ENCODE measurements around the gene RPS18.
A peak's percentile ranks its signal among the peaks of the same experiment; 100 is the strongest.

RPS18 gene

DNA sequence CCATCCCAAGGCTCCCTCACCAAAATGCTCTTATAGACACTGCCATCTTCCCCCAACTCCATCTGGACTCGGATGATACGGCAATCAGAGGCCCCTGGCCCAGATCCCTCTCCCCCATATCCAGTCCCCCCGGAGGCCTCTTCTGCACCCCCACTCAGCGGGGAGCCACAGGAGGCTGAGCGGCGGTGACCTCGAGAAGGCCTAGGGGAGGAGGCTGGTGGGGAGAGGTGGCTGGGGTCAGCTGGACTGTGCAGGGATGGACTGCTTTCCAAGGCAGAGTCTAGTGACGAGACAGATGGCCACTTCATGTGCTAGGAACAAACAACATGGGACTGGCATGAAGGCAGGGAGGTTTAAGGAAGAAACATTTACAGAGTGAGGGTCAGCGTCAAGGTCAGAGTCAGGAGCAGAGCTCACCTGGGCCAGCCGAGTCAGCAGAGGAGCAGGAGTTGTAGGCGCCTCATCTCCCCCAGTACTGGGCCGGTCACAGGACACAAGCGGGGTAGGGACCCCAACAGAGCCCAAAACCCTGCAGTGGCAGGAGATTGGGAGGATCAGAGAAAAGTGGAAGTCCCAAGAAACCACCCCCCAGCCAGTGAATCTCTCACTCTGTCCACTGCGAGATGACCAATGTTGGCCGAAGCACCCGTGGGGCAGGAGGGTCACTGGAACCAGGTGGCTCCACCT is 21.3 kb downstream of the RPS18 start:
- no peak for DNase-seq

DNA sequence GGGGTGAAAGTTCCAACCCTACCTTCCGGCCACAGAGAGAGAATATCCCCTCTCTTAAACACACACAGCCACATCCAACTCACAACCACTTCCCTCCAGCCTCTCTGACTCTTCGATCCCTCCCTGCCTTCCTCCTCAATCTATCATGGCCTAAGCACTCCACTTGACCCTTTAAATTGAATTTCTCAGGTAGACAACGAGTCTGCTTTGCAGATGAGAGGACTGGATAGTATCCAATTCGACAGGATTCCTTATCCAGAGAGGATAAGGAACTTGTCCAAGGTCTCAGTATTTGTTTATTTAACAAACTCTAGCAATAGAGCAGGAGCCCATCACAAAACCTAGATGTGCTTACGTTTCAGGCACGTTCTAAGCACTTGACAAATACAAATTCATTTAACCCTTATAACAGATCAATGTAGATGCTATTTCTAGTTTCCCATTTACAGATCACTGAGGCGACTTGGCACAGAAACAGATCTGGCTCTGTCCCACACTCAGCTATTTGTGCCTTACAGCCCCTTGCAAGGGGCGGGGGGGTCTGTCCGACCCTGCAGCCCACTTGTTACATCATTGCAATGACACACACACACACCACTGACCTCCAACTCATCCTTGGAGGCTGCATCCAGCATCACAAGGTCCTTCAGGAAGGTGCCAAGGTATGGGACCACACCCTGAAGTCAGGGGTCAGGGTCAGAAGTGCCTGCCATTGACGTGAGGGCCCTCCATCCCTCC is 22.4 kb downstream of the RPS18 start:
- DNase-seq: no peak

DNA sequence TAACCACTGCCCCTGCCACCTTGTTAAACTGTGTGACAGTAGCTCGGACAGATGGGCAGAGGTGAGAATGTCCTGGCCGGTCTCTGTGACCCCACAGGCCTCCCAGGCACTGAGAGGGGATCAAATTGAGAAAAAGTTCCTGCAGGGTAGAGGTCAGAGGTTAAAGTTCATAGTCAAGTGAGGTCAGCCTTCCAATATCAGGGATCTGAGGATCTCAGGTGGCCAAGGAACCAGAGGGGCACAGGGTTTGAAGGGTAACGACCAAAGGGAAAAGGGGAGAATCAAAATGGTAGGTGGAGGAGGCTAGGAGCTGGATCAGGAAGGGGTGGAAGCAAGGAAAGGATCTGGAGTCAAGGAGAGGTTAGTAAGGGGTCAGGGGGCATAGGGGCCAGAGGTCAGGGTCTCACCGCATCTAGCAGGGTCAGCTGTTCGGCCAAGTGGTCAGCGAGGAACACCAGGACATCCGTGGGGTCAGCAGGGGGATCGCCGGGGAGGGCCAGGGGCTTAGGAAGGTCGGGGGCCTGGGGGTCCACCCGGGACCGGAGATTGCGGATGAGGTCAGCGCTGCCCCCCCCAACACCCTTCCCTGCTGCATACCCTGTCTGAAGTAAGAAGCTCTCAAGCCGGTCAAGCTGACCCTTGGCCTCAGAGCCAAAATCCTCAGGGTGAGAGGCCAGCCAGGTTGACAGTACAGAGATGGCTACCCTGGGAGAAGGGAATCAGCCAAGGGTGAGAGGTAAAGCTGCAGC is 23.9 kb downstream of the RPS18 start:
- DNase-seq: no peak

DNA sequence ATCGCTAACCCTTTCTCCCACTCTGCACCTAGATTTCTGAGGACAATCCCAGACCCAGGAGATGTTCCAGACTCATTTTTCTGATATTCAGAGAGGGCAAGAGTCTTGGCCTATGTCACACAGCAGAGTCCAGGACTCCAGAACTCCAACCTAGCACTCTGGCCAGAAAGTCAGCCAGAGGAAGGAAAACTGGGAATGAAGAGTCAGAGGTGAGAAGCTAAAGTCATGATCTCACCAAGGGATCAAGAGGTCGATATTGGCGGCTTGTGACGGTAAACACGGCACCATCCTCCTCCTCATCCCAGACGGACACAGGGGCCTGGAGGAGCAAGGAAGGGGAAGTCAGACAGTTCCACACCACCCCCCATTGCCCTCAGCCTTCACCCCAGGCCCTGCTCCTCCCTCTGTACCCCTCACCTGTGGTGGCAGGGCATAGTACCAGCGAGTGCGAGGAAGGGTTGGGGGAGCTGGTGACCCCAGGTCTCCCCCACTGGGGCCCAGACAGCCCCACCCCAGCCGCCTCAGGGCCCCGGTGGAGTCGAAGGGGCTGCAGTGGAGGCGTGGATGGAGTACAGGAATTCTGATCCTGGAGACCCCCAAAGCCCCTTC is 25.0 kb downstream of the RPS18 start:
- DNase-seq: no peak

DNA sequence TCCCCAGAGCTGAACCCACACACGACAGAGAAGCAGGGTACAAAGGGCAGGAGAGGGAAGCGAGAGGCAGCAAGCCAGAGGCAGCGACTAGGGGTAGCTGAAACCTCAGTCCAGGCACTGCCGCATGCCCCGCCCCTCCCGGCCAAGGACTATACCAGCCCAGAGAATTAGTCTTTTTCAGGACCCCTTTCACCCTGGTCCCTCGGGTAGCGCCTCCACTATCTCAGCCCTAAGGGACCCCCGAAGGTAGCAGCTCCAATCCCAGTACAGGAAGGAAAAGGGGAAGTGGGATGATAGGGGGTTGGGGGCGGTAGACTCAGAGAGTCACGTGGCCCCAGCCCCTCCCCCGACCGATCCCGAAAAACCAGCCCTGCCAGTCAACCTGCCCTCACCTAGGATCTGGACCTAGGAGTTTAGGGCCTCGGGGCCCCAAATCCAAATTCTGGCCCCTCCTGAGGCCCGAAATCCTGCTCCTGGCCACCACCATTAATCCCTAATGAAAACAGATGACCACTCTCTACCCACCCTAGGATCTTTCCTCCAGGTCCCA is 25.6 kb downstream of the RPS18 start:
- no peak for DNase-seq

DNA sequence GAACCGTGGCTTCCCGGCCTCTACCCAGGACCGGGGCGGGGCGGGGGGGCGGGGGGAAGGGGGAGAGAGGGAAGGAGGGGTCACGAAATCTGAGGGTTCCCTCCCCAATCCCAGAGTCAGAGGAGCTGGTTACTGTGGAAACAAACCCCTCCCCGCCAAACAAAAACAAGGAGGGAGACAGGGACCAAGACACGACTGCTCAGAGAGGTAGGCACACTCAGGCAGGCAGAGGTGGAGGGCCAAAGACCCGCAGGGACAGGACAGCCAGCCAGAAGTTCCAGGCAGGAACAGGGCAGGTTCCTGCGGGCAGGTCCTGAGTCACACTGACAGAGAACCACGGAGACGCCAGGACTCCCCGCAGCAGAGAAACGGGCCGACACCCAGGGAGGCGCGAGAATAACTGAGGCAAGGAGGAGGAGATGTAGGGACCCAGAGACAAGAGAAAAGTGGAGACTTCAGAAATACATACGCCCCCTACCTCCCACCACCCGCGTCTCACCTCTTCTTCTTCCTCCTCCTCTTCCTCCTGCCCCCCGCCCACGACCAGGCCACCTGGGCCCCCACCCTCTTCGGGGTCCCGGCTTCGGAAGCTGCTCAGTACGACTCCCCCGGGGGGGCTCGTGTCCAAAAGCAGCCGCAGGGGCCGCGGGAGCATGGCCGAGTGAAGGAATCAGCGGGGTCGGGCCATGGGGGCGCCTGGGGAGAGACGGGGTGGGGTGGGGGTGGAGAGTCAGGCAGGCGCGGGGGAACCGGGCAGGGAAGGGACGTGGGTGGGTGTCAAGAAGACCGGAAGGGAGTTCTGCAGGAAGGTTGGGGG is 26.3 kb downstream of the RPS18 start:
- peak; percentile 48 to 74 (median 68) for DNase-seq

DNA sequence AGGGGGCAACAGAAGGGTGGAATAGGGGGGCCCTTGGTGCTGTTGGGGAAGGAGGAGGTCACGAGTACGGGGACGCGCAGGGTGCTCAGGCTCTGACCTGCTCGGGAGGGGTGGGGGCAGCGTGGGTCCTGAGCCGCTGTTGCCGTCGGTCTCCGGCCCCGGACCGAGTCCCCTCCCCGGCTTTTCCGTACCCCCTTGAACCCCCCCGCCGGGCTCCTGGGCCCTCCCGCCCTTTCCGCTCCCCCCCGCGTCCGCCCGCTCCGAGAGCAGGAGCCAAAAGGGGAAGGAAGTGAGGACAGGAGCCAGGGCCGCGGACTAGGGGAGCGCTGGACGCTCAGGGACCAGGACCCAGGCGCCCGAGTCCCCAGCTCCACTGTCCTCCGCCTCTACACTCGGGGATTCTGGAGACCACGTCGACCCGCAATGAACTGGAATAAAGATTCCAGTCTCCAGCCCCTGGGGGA is 26.9 kb downstream of the RPS18 start, which contains the start of gene RGL2:
RGL2 (minus strand) TSS at position 170 of the 464 bp plus-strand sequence. CDS start 332 bp downstream, outside the sequence.
- peak in 3 of 6 experiments; percentile 38 to 76 (median 64) for DNase-seq

DNA sequence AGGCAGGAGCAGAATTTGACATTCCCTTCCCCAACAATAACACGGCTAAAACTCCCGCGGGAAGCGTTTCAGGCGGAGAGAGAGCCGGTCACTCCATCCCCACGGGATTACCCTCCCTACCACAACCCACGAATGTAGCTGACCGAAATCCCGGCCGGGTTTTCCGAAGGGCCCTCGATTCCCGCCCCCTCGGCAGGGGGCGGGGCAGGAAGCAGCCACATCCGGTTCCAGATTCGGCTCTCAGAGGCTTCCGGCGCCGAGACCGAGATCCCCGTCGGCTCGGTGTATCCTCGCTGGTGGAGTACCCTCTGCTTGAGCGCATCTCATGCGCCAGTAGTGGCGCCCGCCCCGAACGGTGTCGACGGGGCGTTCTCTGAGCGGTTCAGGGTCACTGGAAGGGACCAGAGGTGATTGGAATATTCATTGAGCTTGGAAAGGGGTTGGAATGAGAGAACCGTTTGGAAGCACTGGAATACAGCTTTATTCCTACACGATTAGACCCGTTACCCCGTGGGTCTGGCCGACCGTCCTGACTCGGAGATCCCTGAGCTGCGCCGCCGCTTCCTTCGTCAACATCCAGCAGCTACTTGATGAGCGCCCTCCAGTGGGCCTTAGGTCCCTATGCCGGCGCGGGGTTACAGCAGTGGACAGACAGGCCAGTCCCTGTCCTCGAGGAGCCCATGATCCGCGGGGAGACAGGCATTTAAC is 27.5 kb downstream of the RPS18 start:
- DNase-seq: peak; percentile 88 to 93 (median 91)

GRCh38 chr6:33301877-33302276 is 30.0 kb downstream of the RPS18 start:
- DNase-seq: no peak

DNA sequence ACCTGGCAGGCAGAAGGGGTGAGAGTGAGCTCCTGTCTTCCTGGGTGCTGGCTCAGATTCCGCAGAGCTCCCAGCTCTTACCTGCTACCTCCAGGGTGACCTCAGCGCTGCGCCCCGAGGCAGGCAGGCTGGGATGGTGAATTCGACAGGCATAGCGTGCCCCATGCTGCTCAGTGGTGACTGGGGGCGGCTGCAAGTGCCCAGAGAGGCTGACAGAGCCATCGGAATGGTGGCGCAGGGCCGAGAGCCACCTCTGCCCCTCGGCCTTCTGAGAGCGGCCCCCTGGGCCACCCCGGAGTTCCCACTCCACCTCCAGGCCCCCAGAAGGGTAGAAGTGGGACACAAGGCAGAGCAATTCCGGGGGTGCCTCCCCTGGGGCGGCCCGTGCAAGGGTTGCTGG is 32.3 kb downstream of the RPS18 start:
- DNase-seq: no peak

- no peak for DNase-seq
Measured at GRCh38 chr6:33305052-33305451, 33.2 kb downstream of the RPS18 start.

GRCh38 chr6:33306356-33306755 is 34.5 kb downstream of the RPS18 start:
- no peak for DNase-seq

DNA sequence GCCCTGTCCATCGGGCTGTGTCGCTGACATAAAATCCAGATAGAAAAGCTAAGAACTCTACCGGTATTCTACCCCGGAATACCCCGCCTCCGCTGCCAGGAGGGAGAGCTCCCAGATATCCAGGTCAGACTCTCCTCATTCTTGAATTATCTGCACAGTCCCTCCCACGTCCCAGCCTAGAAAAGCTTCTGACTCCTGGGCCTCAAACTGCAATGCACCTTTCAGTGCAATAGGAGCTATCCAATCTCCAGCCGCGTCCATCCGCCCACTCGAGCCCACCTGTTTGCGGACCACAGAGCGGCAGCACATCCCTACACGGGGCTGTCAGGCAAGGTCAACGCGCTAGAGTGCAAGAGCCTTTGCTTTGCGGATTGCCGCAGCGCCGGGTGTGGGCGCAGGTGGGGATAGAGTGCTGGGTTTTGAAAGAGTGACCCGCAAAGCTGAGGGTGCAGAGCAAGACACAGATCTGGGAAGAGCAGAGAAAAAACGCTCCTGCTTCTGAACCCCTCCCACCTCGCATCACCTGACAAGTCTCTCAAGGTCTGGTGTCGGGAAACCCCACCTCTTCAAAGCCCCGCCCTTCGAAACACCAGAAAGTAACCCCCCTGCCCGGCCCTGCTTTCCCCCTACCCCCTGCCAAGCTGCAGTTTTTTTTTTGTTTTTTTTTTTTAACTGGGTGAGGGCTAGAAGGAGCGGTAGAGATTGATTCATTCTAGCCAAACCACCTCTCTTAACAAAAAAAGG is 40.7 kb downstream of the RPS18 start:
- peak; percentile 73 to 88 (median 81) for DNase-seq

DNA sequence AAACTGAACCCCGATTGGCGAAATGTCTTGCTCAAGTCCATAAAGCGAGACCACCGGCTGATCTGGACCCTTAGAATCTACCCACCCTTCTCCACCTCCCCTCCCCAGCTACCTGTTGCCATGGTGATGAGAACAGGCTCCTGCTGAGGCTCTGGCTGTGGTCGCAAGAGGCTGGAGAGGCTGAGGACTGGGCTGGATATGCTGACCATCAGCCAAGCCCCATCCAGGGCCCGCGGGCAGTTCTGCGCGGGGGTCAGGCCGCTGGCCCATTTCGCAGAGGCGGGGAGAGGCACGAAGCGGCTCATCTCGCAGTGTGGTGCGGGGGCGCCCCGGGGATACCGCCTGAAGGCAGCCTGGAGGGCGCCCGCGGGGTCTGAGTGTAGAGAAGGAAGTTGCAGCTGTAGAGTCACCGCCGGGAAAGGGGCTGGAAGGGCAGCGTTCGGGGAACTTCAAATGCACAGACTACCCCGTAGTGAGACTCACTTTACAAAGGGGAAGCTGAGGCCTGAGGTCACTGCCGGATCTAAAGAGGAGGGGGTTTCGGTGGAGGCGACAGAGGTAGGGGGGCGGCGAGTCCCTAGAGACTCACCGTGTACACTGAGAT is 41.3 kb downstream of the RPS18 start:
- DNase-seq: peak in 5 of 6 experiments; percentile 26 to 54 (median 42)

- DNase-seq: peak; percentile 76 to 87 (median 78)
Measured at GRCh38 chr6:33313709-33314514, 42.0 kb downstream of the RPS18 start, which contains the start of gene TAPBP. Gene TAPBP, minus strand, starts transcription at chr6:33314078. Its CDS starts 37 bp downstream, at chr6:33314041.

- peak; percentile 61 to 83 (median 68) for DNase-seq
Measured at GRCh38 chr6:33314515-33314942, 42.7 kb downstream of the RPS18 start.

- peak in 1 of 6 experiments; percentile 21 for DNase-seq
Measured at GRCh38 chr6:33314943-33315792, 43.3 kb downstream of the RPS18 start.

All from stimulated activated naive CD4-positive, alpha-beta T cell (primary cell).